Stimulated activated CD8-positive, alpha-beta memory T cell treated with anti-CD3 and anti-CD28 coated beads, Interleukin-2, amount 100 ng/mL, for 48 hours (primary cell): ENCODE results near the gene KRTAP9-8.
"Not testable (repeated sequence)": the region's sequence is repeated elsewhere in the genome, so short reads cannot be mapped to it uniquely, and the experiment has no call there.

Experiments
- DNase-seq, 2 donors: peaks; one replicate each; pipeline ENCODE4 v3.0.0-alpha.2; 2020; ENCODE audit warnings: low read depth in 2 of 2

The KRTAP9-8 gene

GRCh38 chr17:41255381-41256290, 17.8 kb downstream of the KRTAP9-8 start, which contains the start of gene KRTAP9-9:
Gene KRTAP9-9, plus strand, starts transcription at chr17:41255384.
- DNase-seq = not testable (repeated sequence)

DNA sequence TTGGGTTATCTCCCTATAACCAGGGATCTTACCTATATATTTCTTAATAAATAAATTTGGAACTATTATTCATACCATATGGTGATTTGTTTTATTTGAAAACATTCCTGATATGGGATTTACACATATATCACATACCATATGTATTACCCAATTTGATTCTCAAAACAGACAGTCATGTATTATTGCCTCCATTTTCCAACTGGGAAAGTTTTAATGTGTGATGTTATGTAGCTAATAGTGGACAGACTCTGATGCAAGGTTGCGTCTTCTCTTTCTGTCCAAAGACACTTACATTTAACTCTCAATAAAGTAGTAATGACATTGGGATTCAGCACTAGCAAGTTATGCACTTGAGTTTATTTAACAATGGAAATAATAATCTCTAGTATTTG, 18.5 kb downstream of the KRTAP9-8 start:
- DNase-seq = no peak

- DNase-seq = no peak
Measured at GRCh38 chr17:41258406-41258805, 20.6 kb downstream of the KRTAP9-8 start.

DNA sequence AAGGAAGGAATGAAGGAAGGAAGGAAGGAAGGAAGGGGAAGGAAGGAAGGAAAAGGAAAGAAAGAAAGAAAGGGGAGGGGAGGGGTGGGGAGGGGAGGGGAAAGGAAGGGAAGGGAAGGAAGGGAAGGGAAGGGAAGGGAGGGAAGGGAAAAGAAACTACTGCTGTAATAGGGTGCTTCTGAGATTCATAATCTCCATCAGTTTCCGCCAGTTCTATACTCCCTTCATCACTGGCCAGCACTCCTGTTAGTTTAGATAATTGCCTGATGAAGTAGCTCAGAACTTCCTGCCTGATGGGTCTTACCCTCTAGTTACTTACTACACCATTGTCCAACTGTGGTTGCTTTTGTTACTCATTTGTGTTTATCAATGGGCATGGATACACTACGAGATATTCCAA, 25.4 kb downstream of the KRTAP9-8 start:
- no peak for DNase-seq

GRCh38 chr17:41264599-41264998, 26.8 kb downstream of the KRTAP9-8 start:
- DNase-seq = no peak

DNA sequence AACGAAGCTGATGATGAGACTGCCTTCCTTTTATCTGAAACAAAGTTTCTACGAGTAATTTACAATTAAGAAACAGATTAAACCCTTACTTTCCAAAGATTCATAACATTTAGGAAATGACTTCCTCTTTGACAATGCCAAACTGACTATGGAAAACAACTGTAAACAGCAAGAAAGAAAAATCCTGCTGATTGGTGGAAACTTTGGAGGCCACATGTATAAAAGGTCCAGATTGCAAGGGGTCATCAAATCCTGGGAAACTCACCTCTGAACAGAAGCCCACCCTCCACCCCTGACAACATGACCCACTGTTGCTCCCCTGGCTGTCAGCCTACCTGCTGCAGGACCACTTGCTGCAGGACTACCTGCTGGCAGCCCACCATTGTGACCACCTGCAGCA, 27.3 kb downstream of the KRTAP9-8 start, which contains the start of gene KRTAP9-6:
Gene KRTAP9-6, plus strand, starts transcription at position 301 of the 400 bp plus-strand sequence. Its CDS starts 0 bp downstream, at position 301.
- no peak for DNase-seq

GRCh38 chr17:41267711-41268110, 29.9 kb downstream of the KRTAP9-8 start:
- DNase-seq = no peak

DNA sequence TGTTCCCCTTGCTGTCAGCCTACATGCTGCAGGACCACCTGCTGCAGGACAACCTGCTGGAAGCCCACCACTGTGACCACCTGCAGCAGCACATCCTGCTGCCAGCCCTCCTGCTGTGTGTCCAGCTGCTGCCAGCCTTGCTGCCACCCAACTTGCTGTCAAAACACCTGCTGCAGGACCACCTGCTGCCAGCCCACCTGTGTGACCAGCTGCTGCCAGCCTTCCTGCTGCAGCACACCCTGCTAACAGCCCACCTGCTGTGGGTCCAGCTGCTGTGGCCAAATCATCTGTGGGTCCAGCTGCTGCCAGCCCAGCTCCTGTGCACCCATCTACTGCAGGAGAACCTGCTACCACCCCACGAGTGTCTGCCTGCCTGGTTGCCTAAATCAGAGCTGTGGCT, 33.5 kb downstream of the KRTAP9-8 start:
- not testable (repeated sequence) for DNase-seq

DNA sequence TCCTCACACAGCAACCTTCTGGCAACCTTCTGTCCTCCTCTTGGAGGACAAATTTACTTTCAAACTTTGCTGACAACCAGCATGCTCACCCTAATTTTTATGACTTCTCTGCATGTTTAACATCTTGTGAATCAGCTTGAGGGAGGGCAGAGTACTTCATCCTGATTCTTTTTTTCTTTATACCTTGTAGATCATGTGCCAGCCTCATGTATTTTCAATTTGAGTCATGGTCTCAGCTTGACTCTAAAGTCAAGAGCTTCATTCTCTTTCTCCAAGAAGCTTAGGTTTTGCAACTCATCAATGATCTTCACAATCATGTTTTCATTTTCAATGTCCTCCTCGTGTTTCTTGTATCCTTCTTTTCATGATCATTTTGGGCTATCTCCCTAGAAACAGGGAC, 34.1 kb downstream of the KRTAP9-8 start:
- DNase-seq = no peak

DNA sequence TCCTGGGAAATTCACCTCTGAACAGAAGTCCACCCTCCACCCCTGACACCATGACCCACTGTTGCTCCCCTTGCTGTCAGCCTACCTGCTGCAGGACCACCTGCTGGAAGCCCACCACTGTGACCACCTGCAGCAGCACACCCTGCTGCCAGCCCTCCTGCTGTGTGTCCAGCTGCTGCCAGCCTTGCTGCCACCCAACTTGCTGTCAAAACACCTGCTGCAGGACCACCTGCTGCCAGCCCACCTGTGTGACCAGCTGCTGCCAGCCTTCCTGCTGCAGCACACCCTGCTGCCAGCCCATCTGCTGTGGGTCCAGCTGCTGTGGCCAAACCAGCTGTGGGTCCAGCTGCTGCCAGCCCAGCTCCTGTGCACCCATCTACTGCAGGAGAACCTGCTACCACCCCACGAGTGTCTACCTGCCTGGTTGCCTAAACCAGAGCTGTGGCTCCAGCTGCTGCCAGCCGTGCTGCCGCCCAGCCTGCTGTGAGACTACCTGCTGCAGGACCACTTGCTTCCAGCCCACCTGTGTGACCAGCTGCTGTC, 37.9 kb downstream of the KRTAP9-8 start, which contains the start of gene KRTAP9-7:
Gene KRTAP9-7, plus strand, starts transcription at position 51 of the 543 bp plus-strand sequence. Its CDS starts 0 bp downstream, at position 51.
- DNase-seq = not testable (repeated sequence)

- no peak for DNase-seq
Measured at GRCh38 chr17:41278176-41278955, 40.6 kb downstream of the KRTAP9-8 start.

DNA sequence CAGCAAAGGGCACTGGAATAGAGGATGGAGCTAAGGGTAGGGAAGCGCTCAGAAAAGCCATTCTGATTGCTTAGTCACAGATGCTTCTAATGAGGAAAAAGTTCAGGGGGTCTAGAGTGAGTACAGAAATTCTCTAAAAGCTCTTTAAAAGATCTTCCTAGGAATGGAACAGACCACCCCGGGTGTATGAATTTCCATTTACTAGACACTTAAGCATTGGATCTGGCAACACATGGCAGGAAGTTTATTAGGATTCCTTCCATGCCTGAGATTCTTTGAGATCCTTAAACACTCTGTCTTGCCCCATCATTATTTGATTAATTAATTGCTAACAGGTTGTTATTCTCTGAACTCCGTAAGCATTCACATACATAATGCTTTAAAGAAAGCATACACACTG, 46.2 kb downstream of the KRTAP9-8 start:
- DNase-seq = no peak

GRCh38 chr17:41284546-41284945, 46.7 kb downstream of the KRTAP9-8 start:
- DNase-seq = no peak

DNA sequence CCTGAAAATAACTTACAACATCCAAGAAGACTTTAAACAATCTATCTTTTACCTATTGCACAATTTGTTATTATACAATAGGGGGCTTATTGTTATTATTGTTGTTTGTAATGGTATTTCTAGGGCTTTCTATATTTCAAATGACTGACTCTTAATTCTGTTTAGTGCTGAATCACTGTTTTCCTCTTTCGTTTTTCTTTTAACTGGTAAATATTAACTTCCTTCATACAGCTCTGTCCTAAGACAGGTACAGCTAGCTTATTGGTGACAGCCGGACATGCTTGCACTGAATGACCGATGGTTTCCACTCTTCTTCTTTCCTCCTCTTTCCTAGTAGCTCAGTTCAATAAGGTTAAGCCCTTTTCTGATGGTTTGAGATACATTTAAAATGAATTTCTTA, 49.3 kb downstream of the KRTAP9-8 start:
- no peak for DNase-seq
